GM18498 (cell line): Measurements from ENCODE around the gene PLXNA1.

Experiments used
- ATAC-seq: cut with Tn5 transposase; IDR thresholded peaks from one replicate; pipeline ENCODE4 v1.9.1; 2021; ENCODE audit warnings: mild to moderate bottlenecking, moderate library complexity; ENCODE audit not compliant: unreplicated experiment

The PLXNA1 gene

DNA sequence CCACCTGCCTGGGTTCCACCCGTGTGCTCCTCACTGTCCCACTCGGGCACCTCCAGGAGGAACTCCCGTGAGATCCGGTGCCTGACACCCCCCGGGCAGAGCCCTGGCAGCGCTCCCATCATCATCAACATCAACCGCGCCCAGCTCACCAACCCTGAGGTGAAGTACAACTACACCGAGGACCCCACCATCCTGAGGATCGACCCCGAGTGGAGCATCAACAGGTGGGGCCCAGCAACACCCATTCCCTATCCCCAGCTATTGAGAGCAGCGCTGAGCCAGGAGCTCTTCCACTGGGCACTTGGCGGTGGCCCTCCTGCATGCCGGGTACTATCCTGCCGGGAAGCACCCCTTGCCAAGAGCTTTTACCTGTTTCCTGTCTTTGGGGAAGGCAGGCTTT is 33.5 kb downstream of the PLXNA1 start:
- no peak for ATAC-seq

DNA sequence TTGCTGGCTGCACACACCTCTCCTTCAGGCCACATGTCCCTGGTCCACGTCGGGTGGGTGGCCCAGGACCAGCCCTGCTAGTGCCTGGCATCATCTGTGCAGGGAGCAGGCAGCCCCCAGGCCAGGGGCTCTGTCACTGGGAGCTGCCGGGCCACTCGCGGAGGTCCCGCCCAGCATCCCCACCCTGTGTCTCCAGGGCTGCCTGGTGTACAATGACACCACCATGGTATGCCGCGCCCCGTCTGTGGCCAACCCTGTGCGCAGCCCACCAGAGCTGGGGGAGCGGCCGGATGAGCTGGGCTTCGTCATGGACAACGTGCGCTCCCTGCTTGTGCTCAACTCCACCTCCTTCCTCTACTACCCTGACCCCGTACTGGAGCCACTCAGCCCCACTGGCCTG is 34.3 kb downstream of the PLXNA1 start:
- ATAC-seq, result no peak

DNA sequence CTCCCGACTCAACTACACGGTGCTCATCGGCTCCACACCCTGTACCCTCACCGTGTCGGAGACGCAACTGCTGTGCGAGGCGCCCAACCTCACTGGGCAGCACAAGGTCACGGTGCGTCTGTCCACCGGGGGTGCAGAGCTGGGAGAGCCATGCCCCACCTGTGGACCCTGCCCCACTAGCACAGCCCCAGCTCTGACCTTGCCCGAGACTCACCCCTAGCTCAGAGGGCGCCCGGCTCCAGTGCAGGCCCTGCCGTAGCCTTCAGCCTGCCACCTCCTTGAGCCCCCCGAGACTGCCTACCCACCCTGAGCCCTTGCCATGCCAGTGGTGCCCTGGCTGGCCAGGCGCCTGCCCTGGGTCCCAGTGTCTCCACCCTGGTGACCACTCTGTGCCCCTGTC is 34.9 kb downstream of the PLXNA1 start:
- ATAC-seq, result no peak

DNA sequence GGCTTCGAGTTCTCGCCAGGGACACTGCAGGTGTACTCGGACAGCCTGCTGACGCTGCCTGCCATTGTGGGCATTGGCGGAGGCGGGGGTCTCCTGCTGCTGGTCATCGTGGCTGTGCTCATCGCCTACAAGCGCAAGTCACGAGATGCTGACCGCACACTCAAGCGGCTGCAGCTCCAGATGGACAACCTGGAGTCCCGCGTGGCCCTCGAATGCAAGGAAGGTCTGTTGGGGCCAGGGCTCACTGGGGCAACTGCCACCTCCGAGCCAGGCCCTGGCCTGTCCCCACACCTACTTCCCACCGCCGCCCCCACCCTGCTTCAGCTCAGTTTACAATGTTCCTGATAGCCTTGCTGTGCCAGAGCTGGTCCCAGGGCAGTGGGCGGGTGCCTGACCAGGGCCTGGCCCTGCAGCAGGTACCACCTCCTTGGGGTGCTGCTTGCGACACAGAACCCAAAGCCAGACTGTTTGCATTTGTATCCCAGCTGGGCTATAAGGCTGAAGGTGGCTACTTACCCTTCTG is 35.5 kb downstream of the PLXNA1 start:
- ATAC-seq, result no peak

DNA sequence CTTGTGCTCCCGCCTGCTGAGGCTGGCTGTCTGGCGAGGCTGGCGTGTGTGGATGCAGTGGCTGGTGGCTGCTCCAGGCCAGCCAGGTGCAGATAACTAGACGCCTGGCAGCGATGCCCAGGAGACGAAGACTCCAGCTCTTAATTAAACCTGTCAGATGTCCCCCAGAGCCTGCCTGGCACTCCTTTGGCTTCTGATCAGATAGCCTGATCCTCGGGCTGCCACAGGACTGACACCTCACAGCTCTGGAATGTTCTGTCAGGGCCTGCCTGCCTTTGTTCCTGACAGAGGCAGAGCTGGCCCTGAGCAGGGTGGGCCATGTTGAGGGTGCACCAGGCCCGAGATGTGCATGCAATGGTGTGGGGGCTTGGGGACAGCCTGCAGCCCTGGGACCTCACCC is 36.5 kb downstream of the PLXNA1 start:
- no peak for ATAC-seq

DNA sequence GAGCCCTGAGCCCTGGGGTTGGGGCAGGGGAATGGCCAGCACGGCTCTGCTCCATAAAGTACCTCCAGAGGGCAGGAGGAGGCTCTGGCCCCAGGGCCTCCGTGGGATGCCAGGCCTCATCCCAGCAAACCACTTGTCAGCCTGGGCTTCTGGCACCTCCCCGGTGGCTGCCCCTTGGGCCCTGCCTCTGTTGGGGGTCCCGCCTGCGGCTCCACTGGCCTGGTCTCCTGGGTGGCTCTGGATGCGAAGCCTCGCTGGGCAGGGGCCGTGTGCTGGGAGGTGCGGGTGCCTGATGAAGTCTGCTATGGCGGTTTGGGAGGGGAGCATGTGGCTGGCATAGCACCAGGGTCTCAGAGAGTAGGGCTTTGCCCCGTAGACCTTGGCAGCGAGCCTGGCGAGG is 37.6 kb downstream of the PLXNA1 start:
- no peak for ATAC-seq

DNA sequence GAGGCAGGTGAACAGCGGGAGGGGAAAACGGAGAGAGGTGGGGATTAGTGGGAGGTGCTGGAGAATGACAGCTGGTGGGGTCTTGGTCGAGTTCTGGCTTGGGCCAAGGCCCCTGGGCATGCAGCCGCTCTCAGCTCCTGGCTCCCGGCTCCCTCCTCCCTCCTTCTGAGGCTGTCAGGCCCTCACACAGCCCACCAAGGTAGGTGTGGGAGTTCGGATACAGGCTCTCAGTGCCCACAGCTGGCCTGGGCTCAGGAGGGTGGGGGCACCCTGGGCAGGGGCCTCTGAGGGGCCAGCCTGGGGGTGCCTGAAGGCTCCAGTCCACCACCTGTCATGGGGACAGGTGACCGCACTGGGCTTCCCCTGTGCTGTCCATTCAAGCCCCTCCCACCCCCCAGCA is 39.9 kb downstream of the PLXNA1 start:
- ATAC-seq, result no peak

DNA sequence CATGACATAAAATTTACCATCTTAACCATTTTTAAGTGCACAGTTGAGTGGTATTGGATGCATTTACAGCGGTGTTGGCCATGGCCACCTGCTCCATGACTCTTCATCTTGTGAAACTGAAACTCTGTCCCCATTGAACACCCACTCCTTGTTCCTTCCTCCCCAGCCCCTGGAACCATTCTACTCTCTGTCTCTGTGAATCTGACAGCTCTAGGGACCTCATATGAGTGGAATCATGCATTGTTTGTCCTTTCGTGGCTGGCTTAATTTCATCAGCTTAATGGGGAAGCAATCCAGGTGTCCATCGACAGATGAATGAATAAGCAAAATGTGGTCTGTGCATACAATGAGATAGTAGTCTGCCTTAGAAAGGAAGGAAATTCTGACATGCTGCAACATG is 42.5 kb downstream of the PLXNA1 start:
- no peak for ATAC-seq

DNA sequence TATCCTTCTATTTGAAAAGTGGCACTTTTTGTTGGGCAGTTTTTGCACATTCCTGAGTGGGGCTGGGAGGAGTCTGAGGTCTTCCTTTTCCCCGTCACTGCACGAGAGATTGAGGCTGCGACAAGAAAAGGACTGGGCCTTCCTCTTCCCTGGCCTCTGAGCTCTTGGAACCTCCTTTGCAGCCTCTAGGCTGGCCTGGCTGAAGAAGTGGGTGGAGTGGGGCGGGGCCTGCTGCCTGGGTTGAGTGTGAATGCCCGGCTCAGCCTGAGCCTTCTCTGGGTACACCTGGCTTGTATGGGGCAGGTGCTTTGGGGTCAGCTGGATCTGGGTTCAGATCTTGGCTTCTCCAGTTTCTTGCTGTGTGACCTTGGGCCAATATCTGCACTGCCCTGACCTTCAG is 43.1 kb downstream of the PLXNA1 start:
- ATAC-seq, result no peak

DNA sequence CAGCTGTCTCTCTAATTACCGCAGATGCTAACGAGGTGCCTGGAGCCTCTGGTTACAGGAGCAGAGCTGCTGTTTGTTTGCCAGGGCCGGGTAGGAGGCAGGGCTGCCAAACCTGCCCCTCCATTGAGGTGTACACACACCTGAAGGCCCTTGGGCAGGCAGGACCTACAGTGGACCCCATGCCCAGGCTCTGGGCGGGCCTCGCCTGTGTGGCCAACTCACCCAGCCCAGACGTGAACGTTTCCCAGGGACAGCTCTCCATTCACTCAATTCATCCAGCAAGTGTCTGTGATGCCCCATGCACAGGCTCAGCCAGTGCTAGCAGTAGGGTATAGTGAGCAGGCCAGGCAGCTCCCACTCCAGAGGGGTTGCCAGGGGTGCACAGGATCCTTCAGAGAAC is 43.7 kb downstream of the PLXNA1 start:
- ATAC-seq, result no peak

DNA sequence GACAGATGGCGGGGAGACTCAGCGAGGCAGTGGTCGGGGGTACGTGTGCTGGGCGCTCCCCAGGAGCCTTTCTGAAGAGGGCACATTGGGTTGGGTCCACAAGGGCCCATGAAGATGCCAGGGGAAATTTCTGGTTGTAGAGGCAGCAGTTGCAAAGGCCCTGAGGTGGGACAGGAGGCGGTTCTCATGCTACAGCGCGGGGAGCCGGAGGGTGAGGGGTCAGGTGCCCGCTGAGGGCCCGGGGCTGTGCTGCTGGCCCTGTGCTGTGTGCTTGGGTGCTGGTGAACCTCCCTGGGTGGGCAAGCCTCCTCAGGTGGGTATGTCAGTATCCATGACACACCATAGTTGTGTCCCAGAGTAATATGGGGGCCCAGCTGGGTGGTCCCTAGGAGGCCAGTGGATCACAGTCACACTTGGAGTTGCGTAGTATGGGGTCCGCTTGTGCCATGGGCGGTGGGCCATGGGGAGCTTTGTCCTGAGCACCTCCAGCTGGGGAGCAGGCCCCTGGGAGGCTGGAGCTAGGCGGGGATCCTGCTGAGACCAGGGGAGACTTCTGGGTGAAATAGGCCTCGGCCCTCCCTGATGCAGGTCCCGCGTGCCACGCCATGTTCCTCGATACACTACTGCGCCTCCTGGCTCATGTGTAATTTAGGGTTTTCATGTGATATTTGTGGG is 44.3 kb downstream of the PLXNA1 start:
- no peak for ATAC-seq

DNA sequence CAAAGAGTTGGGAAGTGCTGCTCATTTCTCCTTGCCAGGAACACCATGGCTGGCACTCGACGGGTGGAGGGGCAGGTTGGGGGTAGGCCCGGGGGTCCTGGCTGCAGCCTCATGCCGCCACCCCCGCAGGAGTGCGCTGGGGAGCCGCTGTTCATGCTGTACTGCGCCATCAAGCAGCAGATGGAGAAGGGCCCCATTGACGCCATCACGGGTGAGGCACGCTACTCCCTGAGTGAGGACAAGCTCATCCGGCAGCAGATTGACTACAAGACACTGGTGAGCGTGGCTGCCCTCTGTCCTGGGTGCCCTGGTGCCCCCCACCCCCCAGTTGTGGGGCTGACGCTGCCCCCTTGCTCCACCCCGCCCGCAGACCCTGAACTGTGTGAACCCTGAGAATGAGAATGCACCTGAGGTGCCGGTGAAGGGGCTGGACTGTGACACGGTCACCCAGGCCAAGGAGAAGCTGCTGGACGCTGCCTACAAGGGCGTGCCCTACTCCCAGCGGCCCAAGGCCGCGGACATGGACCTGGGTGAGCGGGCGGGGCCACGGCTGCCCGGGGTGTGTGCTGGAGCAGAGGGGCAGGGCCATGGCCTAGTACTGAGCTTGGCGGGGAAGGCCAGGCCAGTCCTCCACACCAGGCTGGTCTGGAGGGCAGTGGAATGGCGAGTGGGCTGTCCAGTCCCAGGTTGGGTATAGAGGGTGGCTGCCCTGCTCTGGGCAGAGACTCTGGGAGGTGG is 45.1 kb downstream of the PLXNA1 start:
- ATAC-seq, result no peak

DNA sequence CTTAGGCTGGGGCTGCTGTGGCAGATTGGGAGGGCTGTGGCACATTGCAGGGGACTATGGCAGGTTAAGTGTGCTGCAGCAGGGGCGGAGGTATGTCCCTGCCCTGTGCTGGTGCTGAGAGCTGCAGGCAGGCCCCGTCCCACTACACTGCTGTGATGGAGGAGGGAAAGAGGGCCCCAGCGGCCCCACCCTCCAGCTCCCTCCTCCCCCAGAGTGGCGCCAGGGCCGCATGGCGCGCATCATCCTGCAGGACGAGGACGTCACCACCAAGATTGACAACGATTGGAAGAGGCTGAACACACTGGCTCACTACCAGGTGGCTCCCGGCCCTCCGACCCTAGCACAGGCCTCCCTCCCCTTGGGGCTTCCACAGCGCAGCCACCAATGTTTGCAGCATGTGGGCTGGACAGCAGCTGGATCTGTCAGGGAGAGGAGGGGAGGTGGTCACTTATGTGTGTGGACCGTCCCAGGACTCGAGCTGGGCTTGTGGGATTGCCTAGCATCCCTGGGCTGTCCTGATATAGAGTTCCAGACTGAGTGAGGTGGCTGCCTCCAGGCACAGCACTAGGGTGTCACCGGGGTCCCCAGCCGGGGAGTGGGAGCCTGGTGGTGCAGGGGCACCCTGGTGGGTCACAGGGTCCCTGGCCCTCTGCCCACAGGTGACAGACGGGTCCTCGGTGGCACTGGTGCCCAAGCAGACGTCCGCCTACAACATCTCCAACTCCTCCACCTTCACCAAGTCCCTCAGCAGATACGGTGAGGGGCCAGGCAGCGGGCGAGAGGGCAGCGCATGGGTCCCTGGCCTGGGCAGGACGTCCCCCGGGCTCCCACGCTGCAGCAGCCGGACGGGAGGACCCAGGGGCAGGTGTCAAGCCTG is 46.1 kb downstream of the PLXNA1 start:
- no peak for ATAC-seq

DNA sequence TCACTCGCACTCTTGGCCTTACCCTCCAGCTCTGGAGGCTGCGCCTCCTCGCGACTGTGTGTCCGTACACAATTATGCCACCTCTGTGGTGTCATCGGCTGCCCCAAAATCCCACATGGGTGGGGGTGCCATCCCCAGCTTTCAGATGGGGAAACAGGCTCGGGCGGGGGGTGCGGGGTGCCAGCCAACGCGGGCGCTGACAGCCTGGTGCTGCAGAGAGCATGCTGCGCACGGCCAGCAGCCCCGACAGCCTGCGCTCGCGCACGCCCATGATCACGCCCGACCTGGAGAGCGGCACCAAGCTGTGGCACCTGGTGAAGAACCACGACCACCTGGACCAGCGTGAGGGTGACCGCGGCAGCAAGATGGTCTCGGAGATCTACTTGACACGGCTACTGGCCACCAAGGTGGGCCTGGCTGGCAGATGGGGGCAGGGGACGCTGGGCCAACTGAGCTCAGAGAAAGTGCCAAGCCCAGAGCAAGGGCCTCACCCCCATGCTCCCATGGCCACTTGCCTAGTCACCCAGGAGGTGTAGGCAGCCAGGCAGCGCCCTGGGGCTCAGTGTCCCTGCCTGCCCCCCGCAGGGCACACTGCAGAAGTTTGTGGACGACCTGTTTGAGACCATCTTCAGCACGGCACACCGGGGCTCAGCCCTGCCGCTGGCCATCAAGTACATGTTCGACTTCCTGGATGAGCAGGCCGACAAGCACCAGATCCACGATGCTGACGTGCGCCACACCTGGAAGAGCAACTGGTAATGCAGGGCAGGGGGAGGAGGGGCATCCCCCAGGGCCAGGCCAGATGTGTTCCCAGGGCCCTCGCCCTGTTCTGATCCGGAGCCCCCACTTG is 47.0 kb downstream of the PLXNA1 start:
- ATAC-seq, result no peak

DNA sequence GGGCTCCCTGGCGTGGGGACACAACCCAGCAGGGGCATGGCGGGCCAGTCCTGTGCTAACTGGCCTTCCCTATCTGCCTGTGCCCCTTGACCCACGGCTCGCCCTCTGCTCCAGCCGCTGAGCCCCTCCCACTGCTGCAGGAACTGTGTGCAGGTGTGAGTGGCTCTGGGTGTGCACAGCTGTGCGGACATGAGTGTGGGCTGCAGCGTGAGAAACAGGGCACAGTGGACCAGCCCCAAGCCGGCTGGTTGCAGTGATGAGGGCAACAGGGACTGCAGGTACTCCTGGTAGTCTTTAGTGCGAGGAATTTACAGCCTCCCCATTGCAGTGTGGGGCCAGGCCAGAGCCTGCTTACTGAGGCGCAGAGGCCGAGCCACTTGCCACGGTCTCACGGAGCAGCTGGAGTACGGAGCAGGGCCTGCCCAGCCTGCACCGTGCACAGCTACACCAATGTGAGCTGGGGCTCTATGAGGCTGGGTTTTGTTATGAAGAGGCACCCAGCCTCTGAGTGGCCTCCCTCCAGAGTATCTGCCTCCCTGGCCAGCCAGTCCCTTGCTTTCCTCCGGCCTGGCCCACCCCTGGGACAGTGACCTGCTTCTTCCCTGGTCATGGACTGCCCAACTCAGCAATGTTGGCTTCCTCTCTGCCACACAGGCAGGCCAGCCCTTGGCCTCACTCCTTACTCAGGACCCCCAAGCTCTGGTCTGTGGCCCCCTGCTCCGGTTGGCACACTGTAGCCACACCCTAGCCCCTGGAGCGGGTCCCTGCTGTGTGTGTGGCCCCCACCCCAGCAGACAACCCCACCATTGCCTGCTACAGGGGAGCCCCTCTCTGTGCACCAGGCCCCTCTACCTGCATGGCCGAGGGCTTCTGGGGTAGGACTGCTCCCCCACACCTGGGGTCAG is 47.8 kb downstream of the PLXNA1 start:
- no peak for ATAC-seq

DNA sequence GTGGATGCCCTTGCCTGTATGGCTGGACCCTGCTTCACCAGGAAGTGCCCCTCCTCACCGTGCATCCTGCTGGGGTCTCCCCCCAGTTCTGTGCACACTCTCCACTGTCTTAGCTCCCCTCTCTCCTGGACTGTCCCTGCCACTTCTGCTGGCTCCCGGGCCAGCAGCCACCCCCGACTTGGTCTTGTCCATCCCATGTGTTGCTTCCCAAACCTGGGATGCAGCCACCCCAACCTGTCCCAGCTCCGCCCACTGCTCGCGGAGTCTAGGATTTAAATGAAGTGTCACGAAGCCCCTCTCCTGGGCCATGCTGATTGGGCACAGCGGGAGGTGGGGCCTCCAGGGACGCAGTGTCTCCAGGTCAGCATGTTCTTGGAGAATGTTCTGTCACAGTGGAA is 48.5 kb downstream of the PLXNA1 start:
- no peak for ATAC-seq

DNA sequence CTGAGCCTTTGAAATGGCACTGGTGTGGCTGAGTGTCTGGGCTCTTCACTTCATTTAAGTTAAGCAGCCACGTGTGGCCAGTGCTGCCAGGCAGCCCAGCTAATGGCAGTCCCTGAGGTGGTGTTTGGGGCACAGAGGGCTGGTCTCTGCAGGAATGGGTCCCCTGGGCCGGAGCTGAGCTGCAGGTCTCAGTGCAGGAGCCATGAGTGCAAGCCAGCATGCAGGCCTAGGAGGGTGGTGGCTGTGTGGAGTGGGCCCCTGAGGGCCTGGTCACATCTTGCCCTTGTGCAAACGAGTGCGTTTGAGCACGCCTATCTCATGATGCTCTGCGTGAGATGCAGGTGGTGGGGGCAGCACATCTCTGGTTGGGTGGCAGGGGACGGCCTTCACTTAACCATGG is 48.9 kb downstream of the PLXNA1 start:
- no peak for ATAC-seq

DNA sequence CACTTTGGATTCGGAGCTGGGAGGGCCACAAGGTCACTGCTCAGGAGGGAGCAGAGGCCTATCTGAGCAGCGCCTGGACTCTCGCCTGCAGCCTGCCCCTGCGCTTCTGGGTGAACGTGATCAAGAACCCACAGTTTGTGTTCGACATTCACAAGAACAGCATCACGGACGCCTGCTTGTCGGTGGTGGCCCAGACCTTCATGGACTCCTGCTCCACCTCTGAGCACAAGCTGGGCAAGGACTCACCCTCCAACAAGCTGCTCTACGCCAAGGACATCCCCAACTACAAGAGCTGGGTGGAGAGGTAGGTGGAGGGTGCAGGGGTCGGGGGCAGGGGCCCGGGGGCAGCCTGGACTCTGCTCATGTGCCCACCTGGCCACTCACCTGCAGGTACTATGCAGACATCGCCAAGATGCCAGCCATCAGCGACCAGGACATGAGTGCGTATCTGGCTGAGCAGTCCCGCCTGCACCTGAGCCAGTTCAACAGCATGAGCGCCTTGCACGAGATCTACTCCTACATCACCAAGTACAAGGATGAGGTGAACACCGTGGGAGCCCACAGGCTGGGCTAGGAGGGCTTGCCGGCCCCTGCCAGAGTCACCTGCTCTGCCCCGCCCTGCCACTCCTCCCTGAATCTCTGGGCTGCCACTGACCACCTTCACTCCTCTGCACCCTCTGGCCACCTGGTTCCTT is 49.5 kb downstream of the PLXNA1 start:
- ATAC-seq, result no peak
